Erythroblast (primary cell): Measurements from ENCODE around the gene SMO.
"Not testable (repeated sequence)": the region's sequence is repeated elsewhere in the genome, so short reads cannot be mapped to it uniquely, and the experiment has no call there.

Experiments used
- DNase-seq, 2 experiments: peaks; one replicate each; lab custom pipeline; 2025; lab: John Stamatoyannopoulos, UW
- GATA1 ChIP-seq: IDR thresholded peaks from 2 replicates; pipeline ENCODE4 v1.6.1; 2011; ENCODE audit warnings: low read depth, mild to moderate bottlenecking, control low read depth, low read length, moderate library complexity
- POLR2A ChIP-seq: IDR thresholded peaks from 2 replicates; pipeline ENCODE4 v1.6.1; 2011; ENCODE audit warnings: mild to moderate bottlenecking, low read length

SMO gene

DNA sequence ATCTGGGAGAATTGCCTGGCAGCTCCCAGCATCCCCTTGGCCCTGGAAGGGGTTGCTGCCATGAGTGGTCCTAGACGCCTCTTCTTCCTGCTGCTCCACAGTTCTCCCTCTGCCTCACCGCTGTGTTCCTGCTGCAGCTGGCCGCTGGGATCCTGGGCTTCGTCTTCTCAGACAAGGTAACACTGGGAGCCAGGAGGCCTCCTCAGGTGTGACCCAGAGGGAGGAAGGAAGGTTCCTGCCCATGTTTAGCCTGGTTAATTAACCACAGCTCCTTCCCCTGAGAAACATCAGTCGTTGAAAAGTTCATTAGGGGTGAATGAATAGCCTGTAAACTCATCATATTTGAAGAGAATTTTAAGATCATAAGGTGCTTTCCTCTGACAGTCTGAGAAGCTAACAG lies 25.7 kb upstream of the SMO start:
- TF ChIP-seq POLR2A: no peak
- TF ChIP-seq GATA1: no peak
- DNase-seq: no peak

DNA sequence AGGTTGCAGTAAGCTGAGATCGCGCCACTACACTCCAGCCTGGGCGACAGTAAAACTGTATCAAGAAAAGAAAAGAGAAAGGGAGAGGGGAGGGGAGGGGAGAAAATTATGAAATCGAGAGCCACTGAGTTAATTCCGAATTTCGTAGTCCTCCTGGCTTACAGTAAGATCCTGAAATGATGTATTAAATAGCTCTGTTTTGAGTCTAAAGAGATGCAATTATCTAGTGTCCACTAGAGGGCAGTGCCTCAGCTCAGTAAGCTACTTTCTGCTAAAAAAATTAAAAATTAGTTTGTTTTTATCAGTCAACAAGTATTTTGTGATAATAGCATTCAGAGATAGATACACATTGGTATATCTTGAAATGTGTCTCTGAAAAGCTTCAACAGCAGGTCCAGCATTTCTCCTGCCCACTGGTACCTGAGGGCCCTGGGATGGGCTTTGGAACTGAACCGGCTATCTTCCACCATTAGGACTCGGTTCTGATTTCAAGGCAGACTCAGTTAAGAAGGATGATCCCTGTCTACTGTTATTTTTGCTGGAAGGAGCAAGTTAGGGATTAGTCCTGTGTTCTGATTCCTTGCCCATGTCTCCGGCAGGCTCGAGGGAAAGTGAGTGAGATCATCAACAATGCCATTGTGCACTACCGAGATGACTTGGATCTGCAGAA lies 24.4 kb upstream of the SMO start:
- TF ChIP-seq POLR2A (no peak), GATA1 (no peak)
- peak; percentile 49 to 71 for DNase-seq

DNA sequence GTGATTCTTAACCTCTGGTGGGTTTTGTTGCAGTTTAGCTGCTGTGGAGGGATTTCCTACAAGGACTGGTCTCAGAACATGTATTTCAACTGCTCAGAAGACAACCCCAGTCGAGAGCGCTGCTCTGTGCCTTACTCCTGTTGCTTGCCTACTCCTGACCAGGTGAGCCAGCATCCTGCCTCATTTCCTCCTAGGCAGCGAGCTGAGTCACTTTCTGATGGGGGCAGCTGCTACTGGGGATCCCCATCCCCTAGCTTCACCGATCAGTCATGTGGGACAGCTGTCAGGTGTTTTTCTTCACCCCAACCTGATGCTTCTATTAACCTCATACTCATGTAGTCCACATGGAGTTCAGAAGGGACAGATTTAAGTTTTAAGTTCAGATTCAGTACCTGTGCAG lies 21.7 kb upstream of the SMO start:
- TF ChIP-seq GATA1: no peak
- no peak for TF ChIP-seq POLR2A
- DNase-seq: no peak

- no peak for DNase-seq
- TF ChIP-seq POLR2A (no peak), GATA1 (no peak)
Observed at GRCh38 chr7:129167817-129168216, 20.6 kb upstream of the SMO start.

DNA sequence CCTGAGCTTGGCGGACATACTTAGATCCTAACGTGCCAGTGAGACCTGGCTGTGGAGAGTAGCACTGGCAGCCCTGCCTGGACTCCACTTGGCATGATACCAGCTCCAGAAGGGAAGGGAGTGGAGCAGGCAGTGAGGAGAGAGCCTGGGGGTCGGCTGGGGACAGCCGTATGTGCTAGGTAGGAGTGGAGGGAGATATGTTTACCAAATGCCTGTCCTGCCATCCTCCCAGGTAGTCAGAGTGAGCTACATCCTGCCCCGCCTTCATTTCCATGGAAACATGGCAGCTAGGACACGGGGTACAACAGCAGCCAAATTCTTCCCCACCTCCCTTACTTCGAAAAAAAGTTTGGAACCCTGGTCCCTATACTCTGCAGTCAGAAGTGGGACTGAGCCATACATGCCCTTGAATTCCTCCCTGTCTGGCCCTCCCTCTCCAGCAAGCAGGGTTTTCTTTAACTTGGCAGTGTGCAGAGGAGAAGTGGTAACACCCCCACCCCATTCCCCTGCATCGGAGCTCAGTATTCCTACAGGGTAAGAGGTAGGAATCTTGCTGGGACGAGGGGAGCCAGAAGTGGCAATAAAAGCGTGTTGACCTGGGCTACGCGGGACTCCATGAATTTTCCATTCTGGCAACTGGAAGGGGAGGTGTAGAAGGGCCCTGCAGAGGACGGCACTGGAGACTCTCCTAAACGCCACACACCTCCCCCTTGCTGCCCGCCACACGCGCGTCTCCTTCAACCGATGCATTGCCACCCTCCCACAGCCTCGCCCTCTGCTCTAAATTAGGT lies 20.0 kb upstream of the SMO start:
- TF ChIP-seq POLR2A (no peak), GATA1 (no peak)
- DNase-seq: no peak

DNA sequence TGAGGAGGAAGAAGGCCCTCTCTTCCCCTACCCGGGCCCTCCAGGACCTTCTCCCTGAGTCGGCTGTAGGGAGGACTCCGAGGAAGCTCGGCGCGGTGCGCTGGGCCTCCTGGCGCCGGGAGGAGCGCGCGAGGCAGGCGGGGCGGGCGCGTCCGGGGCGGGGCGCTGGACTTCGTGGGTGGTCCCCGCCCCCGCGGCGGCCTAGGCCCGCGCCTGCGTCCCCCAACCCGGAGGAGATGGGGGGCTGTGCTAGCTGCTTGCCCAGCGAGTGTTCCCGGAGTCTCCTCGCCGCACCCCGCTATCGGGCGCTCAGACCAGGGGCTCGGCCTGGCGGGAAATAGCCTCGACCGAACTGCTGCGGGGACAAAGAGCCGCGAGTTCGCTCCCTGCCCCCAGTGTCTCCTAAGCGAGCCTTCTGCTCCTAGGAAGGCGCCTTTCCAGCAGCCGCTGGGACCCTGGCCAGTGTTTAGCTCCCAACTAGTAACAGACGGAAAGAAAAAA lies 19.2 kb upstream of the SMO start:
- DNase-seq: peak; percentile 36 to 37
- TF ChIP-seq POLR2A (no peak), GATA1 (no peak)

GRCh38 chr7:129169686-129170440 lies 18.6 kb upstream of the SMO start:
- DNase-seq: no peak

DNA sequence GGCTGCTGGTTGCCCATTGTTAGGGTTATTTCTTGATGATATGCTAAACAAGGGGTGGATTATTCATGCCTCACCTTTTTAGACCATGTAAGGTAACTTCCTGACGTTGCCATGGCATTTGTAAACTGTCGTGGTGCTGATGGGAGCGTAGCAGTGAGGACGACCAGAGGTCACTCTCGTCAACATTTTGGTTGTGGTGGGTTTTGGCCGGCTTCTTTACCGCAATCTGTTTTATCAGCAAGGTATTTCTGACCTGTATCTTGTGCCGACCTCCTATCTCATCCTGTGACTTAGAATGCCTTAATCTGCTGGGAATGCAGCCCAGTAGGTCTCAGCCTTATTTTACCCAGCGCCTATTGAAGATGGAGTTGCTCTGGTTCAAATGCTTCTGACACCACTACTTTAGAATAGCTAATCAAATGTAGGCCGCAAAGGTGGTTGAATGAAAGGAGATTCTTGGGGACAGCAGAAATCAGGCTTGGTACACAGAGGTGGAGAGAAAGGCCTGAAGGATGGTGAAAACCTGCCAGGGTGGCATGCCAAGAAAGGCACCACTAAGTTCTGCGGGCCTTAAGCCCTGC lies 17.9 kb upstream of the SMO start:
- DNase-seq: no peak
- TF ChIP-seq GATA1 (no peak), POLR2A (no peak)

More at GRCh38 chr7:129169686-129170440, 18.6 kb upstream of the SMO start:
- TF ChIP-seq POLR2A (no peak), GATA1 (no peak)

- DNase-seq: not testable (repeated sequence)
Observed at GRCh38 chr7:129173861-129174260, 14.6 kb upstream of the SMO start.

DNA sequence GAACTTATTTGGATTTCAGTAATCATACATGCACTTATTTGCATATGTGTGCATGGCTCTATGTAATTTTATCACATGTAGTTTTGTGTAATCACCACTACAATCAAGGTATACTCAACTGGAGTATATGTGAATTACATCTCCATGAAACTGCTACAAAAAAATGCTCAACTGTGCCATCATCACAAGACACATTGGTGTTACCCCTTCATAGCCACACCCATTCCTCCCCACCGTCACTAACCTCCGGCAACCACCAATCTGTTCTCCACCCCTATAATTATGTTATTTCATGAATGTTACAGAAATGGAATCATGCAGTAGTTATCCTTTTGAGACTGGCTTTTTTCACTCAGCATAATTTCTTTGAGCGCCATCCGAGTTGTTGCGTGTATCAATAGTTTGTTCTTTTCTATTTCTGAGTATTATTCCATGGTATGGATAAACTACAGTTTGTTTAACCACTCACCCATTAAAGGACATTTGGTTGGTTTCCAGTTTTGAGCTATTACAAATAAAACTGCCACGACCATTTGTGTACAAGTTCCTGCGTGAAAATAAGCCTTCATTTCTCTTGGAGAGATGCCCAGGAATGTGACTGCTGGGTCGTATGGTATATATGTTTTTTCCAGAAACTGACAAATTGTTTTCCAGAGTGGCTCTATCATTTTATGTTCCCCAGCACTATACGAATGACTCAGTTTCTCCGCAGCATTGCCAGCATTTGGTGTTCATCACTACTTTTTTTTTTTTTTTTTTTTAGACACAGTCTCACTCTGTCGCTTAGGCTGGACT lies 11.3 kb upstream of the SMO start:
- no peak for DNase-seq
- TF ChIP-seq GATA1 (no peak), POLR2A (no peak)

DNA sequence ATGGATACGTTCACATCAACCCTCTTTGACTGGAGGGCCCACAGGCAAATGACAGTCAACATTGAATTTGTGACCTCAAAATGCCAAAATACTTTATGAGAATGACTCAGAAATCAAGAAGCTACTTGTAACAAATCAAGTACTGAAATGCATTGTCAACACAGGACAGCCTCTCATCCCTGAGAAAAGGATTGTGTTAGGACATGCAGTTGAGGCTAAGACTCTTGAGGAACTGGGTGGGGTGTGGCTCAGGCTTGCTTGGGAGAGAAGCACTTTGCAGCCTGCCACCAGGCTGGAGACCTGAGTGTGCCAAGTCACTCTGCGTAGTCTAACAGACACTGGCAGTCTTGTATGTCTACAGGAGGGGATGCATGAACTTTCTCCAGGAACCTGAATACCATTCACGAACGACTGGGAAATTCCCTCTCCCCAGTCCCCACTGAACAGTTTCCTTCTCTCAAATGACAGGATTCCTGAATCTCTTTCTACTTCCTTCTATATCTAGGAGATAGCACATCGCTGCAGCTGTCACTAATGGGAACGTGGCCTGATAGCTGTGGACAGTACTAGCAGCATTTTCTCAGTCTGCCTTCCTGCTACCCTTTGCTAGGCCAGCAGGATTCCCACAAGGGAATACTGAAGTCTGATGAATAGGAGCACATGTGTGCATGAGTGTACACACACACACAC lies 3.3 kb upstream of the SMO start:
- no peak for TF ChIP-seq POLR2A
- no peak for TF ChIP-seq GATA1
- DNase-seq: no peak

DNA sequence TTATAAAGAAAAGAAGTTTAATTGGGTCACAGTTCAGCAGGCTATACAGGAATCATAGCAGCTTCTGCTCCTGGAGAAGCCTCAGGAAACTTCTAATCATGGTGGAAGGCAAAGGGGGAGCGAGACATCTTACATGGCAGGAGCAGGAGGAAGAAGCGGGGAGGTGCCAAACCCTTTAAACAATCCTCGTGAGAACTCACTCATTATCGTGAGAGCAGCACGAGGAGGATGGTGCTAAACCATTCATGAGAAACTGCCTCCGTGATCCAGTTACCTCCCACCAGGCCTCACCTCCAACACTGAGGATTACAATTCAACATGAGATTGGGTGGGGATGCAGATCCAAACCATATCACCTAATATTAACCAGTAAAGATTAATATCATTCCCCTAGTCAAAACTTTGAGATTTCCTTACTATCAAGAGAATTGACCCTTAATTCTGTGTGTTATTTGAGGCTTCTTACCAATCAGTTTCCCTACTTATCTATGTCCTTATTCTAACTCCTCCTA lies 1.6 kb upstream of the SMO start:
- no peak for DNase-seq
- TF ChIP-seq GATA1 (no peak), POLR2A (no peak)
